D721Med (cell line): ENCODE results near the gene TMC4.

Experiments used
- DNase-seq: peaks from one replicate; pipeline ENCODE4 v3.0.0; 2011; ENCODE audit warnings: low spot score; ENCODE audit not compliant: insufficient read length
- FAIRE-seq: peaks from 2 replicates; lab custom pipeline; 2011; peaks lifted over from hg19 to GRCh38; lab: Jason Lieb, UNC
- TF ChIP-seq, protein P1 (sequence below): IDR thresholded peaks from 2 replicates; pipeline ENCODE4 v1.5.1; 2012; ENCODE audit warnings: mild to moderate bottlenecking, control low read depth; ENCODE audit not compliant: insufficient read depth; ENCODE audit errors: missing control alignments

TMC4 gene

DNA sequence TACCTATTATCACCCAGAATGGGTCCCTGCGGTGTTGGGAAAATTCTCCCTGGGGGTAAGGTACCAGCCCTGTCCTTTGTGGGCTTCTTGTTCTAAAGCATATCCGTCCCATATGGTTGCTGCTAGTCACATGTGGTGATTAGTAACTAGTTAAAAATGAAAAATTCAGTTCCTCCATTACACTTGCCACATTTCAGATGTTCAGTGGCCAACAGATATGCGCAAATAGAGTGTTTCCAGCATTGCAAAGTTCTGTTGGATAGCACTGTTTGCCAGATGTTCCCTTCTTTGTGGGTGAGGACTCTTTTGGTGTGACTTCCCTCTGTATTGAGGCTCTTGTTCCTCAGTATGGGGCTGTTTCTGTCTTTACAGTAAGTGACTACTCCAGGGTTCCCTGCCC is 31.6 kb downstream of the TMC4 start:
- no peak for DNase-seq
- FAIRE-seq: no peak
- TF ChIP-seq, protein P1, sequence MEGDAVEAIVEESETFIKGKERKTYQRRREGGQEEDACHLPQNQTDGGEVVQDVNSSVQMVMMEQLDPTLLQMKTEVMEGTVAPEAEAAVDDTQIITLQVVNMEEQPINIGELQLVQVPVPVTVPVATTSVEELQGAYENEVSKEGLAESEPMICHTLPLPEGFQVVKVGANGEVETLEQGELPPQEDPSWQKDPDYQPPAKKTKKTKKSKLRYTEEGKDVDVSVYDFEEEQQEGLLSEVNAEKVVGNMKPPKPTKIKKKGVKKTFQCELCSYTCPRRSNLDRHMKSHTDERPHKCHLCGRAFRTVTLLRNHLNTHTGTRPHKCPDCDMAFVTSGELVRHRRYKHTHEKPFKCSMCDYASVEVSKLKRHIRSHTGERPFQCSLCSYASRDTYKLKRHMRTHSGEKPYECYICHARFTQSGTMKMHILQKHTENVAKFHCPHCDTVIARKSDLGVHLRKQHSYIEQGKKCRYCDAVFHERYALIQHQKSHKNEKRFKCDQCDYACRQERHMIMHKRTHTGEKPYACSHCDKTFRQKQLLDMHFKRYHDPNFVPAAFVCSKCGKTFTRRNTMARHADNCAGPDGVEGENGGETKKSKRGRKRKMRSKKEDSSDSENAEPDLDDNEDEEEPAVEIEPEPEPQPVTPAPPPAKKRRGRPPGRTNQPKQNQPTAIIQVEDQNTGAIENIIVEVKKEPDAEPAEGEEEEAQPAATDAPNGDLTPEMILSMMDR: no peak

DNA sequence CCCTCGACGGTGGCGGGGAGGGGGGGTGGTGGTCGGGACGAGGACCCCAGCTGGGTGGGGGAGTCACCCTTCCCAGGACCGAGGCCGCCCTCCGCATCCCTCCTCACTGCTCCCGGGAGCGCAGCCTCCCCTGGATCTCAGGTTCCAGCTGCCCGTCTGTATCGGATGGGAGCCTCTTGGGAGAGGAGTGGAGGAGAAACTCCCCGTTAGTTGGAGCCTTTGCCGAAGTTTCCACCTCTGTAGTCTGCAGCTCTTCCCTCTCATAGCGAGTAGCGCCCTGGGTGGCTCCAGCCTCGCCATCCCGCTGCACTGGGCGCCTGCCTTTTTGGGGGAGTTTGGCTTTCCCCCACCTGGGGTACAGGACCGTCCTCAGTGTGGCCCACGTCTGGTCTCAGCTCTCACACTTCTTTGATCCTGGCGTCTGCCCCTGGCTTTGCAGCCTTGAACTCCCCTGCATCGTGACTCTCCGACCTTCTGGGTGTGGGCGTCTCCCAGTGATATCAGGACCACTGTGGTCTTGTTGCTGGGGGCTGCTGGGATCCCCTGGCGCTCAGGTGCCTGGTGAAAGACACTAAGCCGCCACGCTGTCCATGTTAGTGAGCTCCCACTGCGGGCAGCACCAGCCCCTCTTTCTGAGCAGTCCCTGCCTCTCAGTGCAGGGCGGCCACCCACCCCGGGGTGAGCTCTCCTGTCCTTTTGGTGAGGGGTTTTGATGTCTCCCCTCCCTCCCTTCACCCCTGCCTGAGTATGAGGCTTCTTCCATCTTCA is 34.3 kb downstream of the TMC4 start:
- FAIRE-seq (no peak), DNase-seq (no peak)
- TF ChIP-seq, protein P1: no peak

DNA sequence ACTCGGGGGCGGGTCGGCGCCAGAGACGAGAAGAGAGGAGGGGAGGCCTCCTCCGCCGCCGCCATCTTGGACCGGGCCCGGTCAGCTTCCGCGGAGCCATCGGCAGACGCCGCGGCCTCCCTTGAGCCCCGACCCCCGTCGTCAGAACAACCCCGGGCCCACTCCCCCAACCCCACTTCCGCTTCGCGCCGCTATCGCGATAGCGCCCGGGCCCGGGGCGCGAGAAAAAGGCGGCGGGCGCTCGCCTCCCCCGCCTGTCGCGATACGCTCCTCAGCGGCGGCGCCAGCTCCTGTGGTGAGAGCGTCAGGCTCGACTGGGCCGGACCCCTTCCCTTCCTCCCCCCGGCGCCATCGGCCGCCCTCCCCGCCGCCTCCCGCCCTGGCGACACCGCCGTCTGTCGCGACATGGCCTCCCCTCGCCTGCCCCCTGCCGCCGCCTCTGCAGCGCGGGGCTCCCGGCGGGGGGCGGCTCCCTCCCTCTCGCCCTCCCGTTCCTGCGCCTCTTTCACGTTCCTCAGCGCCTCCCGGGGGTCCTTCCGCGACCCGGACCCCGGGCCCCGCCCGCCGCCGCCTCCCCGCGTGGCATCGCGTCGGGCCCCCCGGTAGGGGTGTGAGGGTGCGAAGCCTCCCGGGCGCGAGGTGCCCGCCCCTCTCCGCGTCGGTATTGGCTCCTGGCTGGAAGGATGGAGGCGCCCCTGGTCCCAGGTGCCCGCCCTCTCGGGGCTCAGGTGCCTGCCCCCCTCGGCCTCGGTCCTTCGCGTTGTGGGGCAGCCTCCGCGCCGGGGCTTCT is 35.1 kb downstream of the TMC4 start, which contains the start of gene CNOT3:
CNOT3 (plus strand) TSS at position 64 of the 790 bp plus-strand sequence. CDS start 5,217 bp downstream, outside the sequence.
- TF ChIP-seq, protein P1: no peak
- DNase-seq (no peak), FAIRE-seq (no peak)

DNA sequence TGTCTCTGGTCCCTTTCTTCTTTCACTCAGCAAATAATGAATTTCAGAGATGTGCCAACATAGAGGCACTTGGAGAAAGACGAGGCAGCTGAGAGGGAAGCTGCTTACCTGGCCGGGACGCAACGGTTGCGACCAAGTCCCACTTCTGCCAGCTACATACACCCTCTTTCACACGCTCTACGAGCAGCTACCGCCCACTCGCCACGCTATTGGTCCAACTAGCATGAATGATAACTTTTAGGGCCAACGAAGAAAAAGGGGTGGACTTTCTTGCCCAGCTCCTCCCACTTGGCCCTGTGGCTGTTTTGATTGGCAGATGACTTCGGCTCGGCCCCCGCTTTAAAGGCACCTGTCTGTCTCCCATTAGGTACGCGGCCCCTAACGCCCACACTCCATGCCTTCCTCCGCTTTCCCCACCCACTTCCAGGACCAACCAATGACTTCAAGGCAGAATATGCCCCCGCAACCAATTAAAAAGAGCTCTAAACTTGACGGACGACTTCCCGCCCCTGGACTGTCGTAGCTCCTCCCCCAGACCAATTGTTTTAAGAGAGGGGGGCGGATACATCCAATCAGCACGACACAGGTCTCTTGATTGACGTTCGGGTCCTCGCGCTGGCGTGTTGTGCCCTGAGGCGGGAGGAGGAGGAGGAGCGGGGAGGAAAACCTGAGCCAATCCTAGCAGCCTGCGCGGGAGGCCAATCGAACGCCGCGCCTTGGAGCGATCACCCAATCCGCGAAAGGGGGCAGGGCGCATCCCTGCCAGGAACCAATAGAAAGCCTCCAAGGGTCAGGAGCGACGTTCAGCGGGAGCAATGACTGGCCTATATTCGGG is 35.9 kb downstream of the TMC4 start:
- TF ChIP-seq, protein P1: no peak
- peak; percentile 61 for FAIRE-seq
- DNase-seq: peak; percentile 98

DNA sequence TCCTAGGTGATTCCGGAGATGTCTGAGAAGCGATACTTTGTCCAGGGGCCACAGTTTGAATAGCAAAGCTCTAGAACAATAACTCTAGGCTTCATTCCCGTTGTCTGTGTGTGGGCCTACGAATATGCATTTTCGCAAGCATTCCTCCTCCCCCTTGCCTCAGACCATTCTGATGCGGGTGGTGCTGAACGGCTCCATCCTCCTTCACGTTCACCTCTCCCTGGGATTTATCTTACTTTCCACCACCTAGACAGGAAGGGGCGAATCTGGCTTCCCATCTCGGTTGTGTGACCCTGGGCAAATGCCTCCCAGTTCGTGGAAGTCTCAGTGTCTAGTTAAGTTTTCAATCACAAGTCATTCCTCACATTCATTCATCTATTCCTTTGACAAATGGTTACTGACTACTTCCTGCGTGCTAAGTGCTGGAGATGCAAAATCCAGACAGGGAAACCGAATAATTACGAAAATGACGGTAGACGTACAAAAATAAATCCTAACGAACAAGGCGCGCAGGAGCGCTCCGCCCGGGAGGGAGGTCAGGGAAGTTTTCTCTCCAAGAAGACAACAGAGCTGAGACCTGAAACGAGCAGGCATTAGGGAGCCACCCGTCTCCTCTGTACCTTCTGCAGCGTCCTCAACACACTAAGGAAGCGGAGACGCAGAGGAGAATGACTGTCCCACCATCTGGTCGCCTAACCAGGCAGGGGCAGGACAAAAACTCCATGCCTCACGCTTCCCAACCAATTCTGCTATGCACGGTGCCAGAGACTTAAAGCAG is 36.7 kb downstream of the TMC4 start:
- FAIRE-seq (no peak), DNase-seq (no peak)
- TF ChIP-seq, protein P1: no peak

DNA sequence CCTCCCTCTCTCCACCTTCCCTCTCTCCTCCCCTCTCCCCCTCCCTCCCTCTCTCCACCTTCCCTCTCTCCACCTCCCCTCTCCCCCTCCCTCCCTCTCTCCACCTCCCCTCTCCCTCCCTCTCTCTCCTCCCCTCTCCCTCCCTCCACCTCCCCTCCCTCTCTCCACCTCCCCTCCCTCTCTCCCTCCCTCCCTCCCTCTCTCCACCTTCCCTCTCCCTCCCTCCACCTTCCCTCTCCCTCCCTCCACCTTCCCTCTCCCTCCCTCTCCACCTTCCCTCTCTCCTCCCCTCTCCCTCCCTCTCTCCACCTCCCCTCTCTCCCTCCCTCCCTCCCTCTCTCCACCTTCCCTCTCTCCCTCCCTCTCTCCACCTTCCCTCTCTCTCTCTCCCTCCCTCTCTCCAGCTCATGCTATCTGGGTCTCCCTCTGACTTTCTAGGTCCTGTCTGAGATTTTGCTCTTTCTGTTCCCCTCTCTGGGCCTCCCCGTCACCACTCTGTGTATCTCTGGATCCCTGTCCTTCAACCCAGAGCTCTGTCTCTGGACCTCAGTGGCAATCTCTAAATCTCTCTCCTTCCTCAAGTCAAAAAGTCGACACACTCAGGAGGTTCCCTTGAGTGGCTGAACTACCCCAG is 38.9 kb downstream of the TMC4 start:
- DNase-seq (no peak), FAIRE-seq (no peak)
- TF ChIP-seq, protein P1: no peak
